GM21723 (cell line): ENCODE results near the gene ALKBH1.
A peak's percentile ranks its signal among the peaks of the same experiment; 100 is the strongest.
"Not testable (repeated sequence)": the region's sequence is repeated elsewhere in the genome, so short reads cannot be mapped to it uniquely, and the experiment has no call there.

ENCODE experiments used
- ATAC-seq: cut with Tn5 transposase; IDR thresholded peaks from one replicate; pipeline ENCODE4 v1.9.1; 2021; ENCODE audit warnings: mild to moderate bottlenecking, moderate library complexity; ENCODE audit not compliant: unreplicated experiment

Gene ALKBH1, protein sequence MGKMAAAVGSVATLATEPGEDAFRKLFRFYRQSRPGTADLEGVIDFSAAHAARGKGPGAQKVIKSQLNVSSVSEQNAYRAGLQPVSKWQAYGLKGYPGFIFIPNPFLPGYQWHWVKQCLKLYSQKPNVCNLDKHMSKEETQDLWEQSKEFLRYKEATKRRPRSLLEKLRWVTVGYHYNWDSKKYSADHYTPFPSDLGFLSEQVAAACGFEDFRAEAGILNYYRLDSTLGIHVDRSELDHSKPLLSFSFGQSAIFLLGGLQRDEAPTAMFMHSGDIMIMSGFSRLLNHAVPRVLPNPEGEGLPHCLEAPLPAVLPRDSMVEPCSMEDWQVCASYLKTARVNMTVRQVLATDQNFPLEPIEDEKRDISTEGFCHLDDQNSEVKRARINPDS

DNA sequence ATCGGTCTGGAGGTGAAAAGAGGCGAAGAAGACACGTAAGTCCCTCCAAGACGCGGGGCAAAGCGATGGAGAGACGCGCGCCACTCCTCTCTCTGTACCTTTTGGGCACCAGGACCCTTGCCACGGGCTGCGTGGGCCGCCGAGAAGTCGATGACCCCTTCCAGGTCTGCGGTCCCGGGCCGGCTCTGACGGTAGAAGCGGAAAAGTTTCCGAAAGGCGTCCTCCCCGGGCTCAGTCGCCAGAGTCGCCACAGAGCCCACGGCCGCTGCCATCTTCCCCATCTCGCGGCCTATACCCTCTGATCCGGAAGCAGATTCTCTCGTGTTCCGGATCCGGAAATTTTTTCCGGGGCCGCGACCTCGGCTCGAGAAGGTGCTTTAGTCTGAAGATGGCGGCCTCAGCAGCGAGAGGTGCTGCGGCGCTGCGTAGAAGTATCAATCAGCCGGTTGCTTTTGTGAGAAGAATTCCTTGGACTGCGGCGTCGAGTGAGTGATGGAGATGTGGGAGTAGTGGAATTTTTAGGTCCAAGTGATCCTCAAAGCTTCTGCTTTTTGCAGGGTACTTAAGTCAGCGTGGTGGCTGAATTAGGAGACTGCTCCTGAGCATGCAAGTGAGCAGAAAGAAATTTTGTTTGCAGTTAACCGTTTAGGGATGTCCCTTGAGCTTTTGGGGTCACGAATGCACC, at the start of gene ALKBH1, which contains the start of gene SLIRP:
TSS of gene ALKBH1 (minus strand) at position 300 of the 685 bp plus-strand sequence. CDS start at position 281, 19 bp downstream.
TSS of gene SLIRP (plus strand) at position 380 of the 685 bp plus-strand sequence. CDS start at position 389, 9 bp downstream.
- ATAC-seq: peak; percentile 98

DNA sequence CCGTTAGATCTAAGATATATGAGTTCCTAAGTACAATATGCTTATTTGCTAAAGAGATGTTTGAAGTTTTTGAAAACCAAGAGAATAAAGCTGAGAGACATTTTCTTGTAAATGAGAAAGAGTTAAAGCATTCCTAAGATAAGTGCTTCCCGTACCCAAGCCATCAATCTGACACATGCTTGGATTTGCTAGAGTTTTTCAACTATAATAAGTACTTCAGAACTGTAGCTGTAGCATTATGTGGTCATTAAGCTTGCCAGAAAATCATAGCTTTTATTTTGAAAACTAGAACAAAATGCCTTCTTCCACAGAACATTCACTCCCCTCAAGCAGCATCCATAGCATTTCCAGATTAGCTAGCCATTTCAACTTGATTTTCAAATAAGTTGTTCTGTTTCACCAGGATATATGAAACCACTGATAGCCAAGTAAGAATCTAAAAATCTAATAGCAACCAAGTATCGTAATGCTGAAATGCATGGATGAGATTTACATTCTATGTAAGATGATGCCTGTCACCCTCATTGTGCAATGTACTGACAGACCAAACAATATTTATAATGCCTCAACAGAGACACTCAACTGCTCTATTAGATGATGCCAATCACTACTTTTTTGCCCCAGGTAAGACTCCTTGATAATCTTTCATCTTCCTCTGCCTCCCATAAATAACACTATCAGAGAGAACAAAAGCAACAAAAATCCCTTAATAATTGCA, 45.1 kb upstream of the ALKBH1 start:
- no peak for ATAC-seq

DNA sequence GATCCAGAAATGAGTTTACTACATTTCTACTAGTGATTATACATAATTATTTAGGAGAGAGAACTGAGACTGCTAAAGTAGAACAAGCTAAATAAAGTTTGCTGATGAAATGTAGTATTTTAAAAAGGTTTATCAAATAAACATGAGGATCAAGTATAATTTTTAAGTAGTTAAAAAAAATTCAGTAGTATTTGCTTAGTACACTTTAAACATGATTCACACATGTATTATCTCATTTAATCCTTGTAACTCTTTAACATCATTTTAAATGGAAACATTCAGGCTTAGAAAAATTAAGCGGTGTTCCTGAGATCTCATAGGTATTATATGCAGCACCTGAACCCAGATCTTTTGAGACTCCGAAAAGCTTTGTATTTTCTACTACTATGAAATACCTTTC, 44.4 kb upstream of the ALKBH1 start:
- ATAC-seq: no peak

DNA sequence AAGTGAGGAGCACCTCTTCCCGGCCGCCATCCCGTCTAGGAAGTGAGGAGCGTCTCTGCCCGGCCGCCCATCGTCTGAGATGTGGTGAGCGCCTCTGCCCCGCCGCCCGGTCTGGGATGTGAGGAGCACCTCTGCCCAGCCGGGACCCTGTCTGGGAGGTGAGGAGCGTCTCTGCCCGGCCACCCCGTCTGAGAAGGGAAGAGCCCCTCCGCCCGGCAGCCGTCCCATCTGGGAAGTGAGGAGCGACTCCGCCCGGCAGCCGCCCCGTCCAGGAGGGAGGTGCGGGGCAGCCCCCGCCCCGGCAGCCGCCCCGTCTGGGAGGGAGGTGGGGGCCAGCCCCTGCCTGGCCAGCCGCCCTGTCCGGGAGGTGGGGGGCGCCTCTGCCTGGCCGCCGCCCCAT, 39.6 kb upstream of the ALKBH1 start:
- ATAC-seq: not testable (repeated sequence)

DNA sequence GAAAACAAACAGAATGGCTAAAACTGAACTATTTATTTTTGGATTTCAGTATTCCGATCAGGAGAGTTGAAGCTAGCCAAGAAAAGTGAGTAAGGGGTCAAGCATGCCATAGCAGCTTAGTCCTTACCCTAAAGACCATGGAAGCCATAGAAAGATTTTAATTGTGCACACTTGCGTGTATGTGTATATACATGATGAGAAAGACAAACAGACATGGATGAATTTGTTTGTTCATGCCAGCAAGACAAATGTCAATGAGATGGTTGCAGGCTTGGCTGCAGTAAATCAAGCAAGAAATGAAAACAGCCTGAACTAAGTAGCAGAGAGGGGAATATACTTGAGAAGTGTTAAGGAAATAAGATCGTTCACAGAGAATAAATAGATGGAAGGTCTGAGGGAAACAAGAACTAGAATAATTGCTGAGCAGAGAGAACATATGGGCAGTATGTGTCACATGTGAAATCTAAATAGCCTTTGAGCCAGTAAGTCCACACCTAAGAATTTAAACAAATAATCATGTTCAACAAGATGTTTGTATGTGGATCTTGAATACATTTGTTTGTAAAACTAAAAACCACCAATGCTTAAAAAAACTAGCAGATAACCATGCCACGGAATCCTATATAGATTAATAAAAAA, 38.4 kb upstream of the ALKBH1 start:
- ATAC-seq: no peak

DNA sequence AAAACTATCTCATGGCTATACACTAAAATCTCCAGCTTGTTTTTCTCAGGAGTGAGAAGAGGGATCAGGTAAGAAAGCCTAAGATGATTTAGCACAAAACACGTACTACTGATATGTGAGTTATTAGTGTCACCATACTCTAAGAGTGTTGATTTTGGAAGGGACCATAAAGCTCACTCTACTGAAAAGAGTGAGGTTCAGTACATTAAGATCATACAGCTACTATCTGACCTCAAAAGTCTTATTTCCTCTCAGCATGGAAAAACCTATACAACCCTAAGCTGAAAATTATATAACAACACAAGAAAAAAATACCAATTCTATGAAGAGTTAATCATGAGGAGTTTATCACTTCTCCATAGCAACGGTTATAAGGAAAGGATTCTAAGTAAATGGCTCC, 33.6 kb upstream of the ALKBH1 start:
- ATAC-seq: no peak

DNA sequence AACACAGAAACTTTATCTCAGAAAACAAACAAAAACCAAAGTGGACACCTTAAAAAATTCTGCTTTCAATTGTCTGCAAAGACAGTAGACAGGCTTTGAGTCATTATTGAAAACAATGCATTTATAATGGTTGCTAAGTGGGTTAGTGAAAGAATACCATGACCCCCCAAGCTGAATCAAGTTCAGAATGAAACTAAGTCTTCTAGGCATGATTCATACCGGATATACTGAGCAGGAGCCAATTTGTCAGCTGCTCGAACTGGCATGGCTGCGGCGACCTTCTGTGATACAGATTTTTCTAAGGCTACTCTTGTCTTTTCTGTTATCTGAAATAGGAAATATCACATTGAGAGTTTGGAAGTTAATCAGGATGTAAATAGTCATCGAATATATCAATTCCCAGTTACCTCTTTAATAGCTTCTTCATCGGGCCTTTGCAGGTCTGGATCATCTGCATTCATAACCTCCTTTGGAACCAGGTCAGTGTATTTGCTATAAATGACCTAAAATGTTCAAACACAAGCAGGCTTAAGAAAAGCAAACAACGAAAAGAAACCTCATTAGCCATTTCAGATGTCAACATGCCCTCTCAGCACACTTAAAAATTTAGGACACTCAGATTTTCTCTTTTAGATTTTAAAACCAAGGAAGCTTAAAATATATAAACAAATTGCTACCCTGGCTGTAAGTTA, 30.9 kb upstream of the ALKBH1 start:
- no peak for ATAC-seq

DNA sequence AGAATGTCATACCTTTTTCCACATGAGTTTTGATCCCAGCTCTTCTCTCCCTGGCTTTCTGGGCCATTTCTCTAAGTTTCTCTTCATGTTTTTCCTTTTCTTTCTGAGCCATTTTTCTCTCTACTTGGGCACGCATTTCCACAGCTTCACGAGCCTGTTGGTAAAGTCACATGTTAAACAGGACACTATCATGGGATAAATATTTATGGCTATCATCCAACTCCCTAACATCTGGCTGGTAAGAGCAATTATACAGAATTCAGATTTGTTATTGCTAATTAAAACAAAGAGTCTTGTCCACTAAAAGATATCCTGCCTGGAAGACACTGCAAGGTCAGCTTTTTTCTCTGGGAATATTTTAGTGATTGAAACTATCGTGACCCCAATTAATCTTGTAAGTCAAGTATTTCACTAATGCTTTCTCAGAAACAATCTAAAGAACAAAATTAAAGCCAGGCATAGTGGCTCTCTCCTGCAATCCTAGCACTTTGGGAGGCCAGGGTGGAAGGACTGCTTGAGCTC, 23.2 kb upstream of the ALKBH1 start:
- ATAC-seq: no peak

DNA sequence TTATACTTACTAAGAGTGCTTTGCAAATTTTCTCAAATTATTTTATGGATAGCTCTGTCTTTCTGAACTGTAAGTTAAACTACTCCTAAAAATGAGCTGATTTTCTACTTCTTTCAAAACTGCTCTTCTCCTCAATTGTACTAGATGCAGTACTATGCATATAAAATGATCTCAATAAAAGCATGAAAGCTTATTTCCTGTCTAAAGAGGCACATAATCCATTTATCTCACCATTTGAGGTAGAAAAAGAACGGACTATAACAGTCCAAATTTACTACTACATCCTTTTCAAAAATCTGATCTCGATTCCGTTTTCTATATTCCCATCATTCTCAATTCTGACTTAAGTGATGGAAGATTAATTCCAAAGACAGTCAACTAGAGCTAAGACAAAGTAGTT, 14.5 kb upstream of the ALKBH1 start:
- no peak for ATAC-seq

DNA sequence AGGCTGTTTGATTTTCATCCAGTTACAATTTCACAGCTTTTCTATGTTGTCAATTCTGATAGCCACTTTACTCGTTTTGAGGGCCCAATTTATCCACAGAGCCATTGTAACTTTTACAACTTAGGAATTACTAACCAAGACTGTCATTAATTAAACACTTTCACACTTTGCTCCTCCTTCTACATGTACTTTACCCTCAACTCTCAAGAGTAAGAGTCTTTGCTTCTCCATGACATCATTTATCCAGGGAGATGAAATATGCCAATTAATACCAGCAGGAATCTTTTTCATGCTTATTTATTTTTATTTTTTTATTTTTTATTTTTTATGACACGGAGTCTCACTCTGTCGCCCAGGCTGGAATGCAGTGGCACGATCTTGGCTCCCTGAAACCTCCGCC, 13.6 kb upstream of the ALKBH1 start:
- ATAC-seq: no peak

DNA sequence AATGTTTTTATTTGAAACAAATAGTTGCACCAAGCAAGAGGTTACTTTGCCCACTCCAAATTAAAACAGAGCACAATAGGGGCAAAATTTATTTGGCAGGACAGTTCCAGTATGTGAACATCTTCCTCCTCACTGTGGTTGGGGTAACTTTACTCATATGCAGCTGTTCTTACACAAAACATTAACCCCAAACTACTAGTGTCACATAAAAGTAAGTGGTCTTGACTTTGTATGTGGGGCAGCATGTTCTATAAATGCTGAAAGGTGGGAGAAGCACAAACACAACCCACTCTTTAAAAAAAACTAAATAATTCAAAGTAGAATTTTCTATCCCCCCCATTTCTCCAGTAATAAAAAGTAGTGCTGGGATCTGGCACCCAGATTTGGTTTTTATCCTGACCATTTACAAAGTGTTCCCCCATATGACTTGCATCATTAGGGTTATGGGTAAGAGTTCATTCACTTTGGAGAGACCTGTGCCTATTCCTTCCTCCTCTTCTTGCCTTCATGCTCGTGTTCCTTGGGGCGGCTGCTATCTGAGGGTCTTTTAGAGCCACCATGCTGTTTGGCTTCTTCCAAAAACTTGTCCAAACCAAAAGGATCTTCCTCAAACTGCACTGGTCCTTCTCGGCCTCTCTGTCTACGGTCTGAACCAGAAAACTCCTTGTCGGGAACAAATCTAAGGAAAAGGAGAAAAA, 9.9 kb upstream of the ALKBH1 start:
- no peak for ATAC-seq

DNA sequence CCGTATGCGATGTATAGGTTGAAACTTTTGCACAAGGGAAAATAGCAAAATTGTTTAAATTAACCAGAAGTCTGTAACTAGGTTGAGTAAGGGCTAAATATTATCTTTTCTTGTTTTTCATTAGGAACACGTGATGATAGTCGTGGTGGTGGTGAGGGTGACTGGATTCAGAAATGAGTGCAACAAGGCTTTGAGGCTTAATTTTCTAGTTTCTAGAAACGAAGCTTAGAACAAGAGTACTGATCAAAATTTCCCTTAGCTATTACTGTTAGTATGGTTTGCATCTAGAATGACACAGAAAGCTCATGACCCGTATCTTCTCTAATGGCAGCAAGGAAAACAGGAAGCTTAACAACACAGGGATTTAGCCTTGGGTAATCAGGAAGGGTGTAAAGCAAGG, 7.1 kb upstream of the ALKBH1 start:
- ATAC-seq: no peak

DNA sequence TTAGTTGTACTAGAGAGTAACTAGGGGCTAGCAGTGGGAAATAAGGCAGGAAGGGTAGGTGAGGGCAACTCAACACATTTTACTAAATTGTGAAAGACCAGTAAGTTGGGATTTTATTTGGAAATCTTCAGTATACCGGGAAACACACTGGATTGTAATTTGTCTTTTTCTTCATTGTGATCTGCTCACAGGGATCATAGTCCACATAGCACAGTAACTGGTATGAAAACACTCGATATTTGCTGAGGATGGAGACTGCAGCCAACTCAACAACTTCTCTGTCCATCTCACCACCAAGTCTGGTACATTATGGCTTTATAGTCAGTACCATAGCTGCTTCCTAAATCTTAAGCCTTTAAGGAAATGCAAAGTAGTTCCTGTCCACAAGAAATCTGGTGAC, 2.5 kb upstream of the ALKBH1 start:
- ATAC-seq: no peak

DNA sequence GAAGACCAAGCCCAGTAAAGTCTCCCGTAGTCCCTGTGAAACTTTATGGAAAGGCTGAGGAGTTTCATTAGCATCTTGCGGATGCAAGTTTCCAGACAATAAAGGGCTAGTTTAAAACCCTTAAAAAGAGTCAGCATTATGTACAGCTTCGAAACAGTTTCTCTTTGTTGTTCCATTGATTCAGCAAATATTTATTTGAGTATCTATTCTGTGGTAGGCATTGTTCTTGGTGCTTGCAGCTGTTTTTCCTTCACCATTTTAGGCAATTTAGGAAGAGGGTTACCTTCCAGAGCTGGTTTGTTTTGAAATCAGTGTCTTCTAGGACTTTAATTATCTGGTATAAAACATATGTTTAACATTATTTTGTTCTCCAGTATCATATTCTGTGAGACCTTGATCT, 1.6 kb upstream of the ALKBH1 start:
- ATAC-seq: no peak

DNA sequence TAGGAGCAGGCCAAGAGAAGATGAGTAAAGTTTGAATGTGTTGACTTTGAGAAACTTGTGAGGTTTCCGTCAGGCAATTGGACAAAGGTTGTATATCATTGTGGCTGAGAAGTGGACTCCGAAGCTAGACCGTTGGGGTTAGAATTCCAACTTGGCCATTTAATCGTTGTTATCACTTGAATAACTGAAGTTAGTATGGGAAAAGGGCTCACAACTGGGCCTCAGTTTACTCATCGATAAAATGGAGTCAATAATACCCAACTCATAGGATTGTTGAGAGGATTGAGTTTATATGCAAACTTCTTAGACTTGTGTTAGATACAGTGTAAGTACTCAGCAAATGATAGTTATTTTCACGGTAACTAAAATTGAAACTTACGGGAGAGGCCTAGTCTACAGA, 926 bp upstream of the ALKBH1 start:
- no peak for ATAC-seq

DNA sequence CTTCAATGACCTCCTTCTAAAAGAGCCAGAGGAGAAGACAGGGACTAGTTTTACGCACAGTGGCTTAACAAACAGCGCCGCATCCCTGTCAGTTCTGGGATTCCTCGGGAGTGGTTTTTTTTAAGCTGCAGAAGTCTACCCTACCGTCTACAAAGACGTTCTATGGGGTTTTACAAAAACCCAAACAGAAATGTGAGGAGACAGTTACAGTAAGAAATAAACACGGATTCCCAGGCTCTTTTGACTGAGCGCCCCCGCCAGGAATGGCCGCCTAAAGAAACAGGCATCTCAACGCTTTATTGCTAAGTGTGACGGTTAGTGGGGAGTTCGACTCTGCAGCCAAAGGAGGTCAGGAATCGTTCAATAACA, 484 bp downstream of the ALKBH1 start:
- peak; percentile 37 for ATAC-seq

DNA sequence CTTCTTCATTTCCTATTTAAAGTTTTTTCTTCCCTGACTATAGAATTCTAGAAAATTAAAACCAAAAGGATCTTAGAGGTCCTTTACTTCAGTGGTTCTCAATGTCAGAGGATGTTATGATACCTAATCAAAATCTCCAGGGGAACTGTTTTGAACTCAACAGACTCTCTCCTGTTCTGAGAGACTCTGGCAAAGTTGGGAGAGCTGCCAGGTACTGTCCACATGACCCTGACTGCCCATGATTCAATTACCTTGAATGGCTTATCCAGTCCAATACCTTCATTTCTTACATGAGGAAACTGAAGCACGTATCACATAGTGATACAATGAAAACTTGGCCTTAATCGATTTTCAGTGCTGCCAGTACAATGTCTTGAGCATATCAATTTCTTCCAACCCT, 16.6 kb downstream of the ALKBH1 start:
- no peak for ATAC-seq

DNA sequence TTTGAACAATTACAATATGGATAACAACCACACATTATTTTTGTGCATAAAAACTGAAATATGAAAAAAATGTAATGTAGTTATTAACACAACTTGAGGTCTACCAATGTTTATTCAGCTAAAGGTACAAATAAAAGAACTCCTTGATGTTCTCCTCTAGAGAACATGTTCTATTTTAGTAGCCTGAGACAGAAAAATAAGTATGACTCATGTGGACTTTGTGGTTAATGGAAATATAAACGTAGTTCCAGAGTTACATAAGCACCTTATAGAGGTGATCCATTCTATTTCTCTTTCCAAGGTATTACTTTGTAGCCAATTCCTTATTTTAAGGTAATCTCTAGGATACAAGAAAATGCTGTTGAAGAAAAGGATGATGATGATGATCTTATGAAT, 25.7 kb downstream of the ALKBH1 start:
- ATAC-seq: no peak

DNA sequence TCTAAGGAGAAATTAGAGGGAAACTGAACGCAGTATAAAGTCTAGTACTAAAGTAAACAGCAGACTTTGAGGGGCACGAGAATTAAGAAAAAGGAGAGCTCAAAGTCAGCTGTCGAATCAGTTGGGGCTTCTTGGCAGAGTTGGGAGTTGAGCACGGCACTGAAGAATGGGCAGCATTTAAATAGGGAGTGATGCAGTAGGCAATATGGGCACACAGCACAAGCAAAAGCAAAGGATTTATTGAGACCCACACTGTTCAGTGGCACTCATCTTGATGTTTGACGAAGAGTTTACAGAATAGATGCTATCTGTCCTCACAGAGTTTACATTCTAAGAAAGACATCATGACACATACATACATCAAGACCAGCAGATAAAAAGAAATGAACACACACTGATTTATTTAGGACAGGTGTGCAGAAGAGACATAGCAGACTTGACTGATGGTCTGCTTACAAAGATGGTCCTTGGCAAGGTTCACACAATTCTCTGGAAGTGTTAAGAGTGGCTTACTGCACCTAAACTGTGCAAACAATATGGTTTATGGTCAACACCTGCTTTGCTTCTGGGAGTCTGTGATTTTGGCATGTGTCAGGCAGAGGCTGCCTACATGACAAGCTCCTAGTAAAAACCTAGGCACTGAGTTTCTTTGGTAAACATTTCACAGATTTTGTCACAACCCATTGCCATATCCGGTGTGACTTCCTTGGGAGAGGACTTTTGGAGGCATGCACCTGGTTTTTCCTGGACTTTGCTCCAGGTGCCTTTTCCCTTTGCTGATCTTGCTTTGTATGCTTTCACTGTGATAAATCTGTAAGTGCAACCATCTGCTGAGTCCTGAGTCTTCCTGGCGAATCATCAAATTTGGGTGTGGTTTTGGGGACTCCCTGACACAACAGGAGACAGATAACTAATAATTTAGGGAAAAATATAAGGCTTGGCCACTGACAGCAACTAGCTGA, 26.3 kb downstream of the ALKBH1 start:
- no peak for ATAC-seq
